Coronary artery (tissue), 2 donors: Measurements from ENCODE around the gene ZNF630.

Experiments used
- DNase-seq: peaks from one replicate; pipeline ENCODE4 v3.0.0-alpha.2; 2017; ENCODE audit warnings: low spot score
- H3K27ac ChIP-seq, 2 donors: fragments of 200-600 bp; sonication (generic); one replicate each; pipeline ENCODE4 v1.5.1; 2016 to 2019
- H3K4me3 ChIP-seq: fragments of 200-600 bp; sonication (generic); 2 replicates; pipeline ENCODE4 v1.5.1; 2016; ENCODE audit warnings: mild to moderate bottlenecking, moderate library complexity
- CTCF ChIP-seq: fragments of 200-600 bp; sonication (generic); IDR thresholded peaks from one replicate; pipeline ENCODE4 v1.5.1; 2019; ENCODE audit warnings: antibody characterized with exemption

ZNF630 gene

GRCh38 chrX:48083706-48084105 lies 12.3 kb upstream of the ZNF630 start:
- DNase-seq = no peak
- no peak overlapping the region for H3K27ac ChIP-seq
- H3K4me3 ChIP-seq = no peak overlapping the region
- no peak for TF ChIP-seq CTCF

GRCh38 chrX:48083212-48083611 lies 11.8 kb upstream of the ZNF630 start:
- no peak overlapping the region for H3K4me3 ChIP-seq
- no peak for DNase-seq

GRCh38 chrX:48076343-48076742 lies 4.9 kb upstream of the ZNF630 start:
- no peak for TF ChIP-seq CTCF
- H3K27ac ChIP-seq = no peak overlapping the region
- no peak for DNase-seq
- H3K4me3 ChIP-seq = no peak overlapping the region

More at GRCh38 chrX:48083212-48083611, 11.8 kb upstream of the ZNF630 start:
- peak; percentile 14 for TF ChIP-seq CTCF
- no peak overlapping the region for H3K27ac ChIP-seq

GRCh38 chrX:48071986-48072605 lies 656 bp upstream of the ZNF630 start:
- Histone ChIP-seq H3K27ac (no peak overlapping the region), H3K4me3 (peak overlapping the region; percentile 80)
- DNase-seq = no peak
- no peak for TF ChIP-seq CTCF

- DNase-seq = no peak
- no peak for TF ChIP-seq CTCF
Observed at GRCh38 chrX:48068096-48068887, 3.1 kb downstream of the ZNF630 start.

GRCh38 chrX:48064261-48064660 lies 7.2 kb downstream of the ZNF630 start:
- Histone ChIP-seq H3K4me3 (no peak overlapping the region), H3K27ac (no peak overlapping the region)
- no peak for TF ChIP-seq CTCF
- no peak for DNase-seq

More at GRCh38 chrX:48068096-48068887, 3.1 kb downstream of the ZNF630 start:
- H3K27ac ChIP-seq = no peak overlapping the region
- H3K4me3 ChIP-seq = no peak overlapping the region

- no peak overlapping the region for H3K4me3 ChIP-seq
Observed at GRCh38 chrX:48059296-48059639, 12.2 kb downstream of the ZNF630 start.

More at GRCh38 chrX:48059296-48059639, 12.2 kb downstream of the ZNF630 start:
- TF ChIP-seq CTCF = no peak
- DNase-seq = no peak
- no peak overlapping the region for H3K27ac ChIP-seq
